Peyer's patch (tissue), 4 donors: Measurements from ENCODE around the gene SERPINB1.
A peak's percentile ranks its signal among the peaks of the same experiment; 100 is the strongest.

Source experiments
- POLR2A ChIP-seq, 2 donors: fragments of 450-650 bp; IDR thresholded peaks; one replicate each; pipeline ENCODE4 v1.5.1; 2017; ENCODE audit warnings: antibody characterized with exemption in 2 of 2, mild to moderate bottlenecking in 2 of 2, moderate library complexity in 2 of 2
- TF ChIP-seq, protein P1 (sequence below), 6 experiments: fragments of 450-650 bp in 4 of 6; fragments of 200-600 bp in 2 of 6; sonication (generic) in 1 of 6; IDR thresholded peaks; one replicate each; pipeline ENCODE4 v1.5.1; 2017 to 2019; ENCODE audit warnings: antibody characterized with exemption in 6 of 6, mild to moderate bottlenecking in 3 of 6, moderate library complexity in 1 of 6

DNA sequence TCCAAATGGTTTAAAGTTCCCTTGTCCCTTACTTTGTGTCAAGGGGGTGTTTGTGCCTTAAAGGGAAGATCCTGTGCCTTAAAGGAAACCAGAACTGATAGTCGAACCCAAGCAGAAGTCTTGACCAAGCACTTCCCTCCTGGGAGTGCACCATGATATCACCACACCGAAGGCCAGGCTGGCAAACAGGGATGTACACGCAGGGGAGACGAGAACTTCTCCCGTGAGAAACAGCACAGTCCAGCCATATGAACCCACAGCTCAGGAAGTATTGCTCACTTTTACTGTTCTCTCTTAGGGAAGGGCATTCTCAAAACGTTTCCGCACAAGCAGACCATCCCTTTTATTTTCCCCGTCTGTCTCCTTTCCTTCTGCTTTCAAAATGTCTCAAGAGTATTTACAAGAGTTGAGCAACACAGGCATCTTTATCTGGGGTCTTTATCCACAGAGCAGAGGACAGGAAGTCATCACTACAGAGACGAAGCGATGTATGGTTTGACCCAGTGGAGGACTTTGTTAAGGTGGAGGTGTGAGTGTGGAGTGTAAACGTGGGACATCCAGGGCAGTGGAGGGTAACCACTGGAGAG, 12.8 kb upstream of the SERPINB1 start:
- TF ChIP-seq, protein P1, sequence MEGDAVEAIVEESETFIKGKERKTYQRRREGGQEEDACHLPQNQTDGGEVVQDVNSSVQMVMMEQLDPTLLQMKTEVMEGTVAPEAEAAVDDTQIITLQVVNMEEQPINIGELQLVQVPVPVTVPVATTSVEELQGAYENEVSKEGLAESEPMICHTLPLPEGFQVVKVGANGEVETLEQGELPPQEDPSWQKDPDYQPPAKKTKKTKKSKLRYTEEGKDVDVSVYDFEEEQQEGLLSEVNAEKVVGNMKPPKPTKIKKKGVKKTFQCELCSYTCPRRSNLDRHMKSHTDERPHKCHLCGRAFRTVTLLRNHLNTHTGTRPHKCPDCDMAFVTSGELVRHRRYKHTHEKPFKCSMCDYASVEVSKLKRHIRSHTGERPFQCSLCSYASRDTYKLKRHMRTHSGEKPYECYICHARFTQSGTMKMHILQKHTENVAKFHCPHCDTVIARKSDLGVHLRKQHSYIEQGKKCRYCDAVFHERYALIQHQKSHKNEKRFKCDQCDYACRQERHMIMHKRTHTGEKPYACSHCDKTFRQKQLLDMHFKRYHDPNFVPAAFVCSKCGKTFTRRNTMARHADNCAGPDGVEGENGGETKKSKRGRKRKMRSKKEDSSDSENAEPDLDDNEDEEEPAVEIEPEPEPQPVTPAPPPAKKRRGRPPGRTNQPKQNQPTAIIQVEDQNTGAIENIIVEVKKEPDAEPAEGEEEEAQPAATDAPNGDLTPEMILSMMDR (IDR thresholded peaks at IDR 0.05), result peak in 1 of 6 experiments; percentile 21
- TF ChIP-seq POLR2A (IDR thresholded peaks at IDR 0.05), result no peak
